HepG2 (cell line): ENCODE measurements around the gene ZNF467. TPM values are rescaled to one million over a fixed set of nuclear protein-coding genes. Genes with fewer than 3 reads are reported as not detected.

Experiments used
- ATAC-seq: fragments of 200-7000 bp; cut with Tn5 transposase; 3 replicates; pipeline ENCODE4 v1.9.1; 2020; ENCODE audit warnings: mild to moderate bottlenecking, moderate library complexity
- BruUV-seq: library from RNA; stranded (reverse); fragments of 400-500 nt; replicated peaks from 2 replicates; lab custom pipeline; 2021; lab: Mats Ljungman, UMichigan
- CTCF ChIA-PET: fragments of 300-600 bp; formaldehyde crosslinking; extraction: SDS; loops from one replicate; lab custom pipeline; 2021; ENCODE audit warnings: low total read pairs, inconsistent platforms, low intra/inter-chr PET ratio; lab: Yijun Ruan, JAX
- POLR2A ChIA-PET: fragments of 350-600 bp; sonication (Branson Sonifier 250); formaldehyde crosslinking; loops from one replicate; lab custom pipeline; 2020; ENCODE audit warnings: antibody characterized with exemption, inconsistent platforms; lab: Yijun Ruan, JAX
- DNase-seq: peaks from one replicate; pipeline ENCODE4 v3.0.0-alpha.2; 2015; ENCODE audit warnings: low spot score
- FAIRE-seq: peaks from 3 replicates; lab custom pipeline; 2011; peaks lifted over from hg19 to GRCh38; lab: Jason Lieb, UNC
- H2AFZ ChIP-seq: one replicate; pipeline ENCODE4 v1.6.1; 2011; ENCODE audit warnings: low read length, inconsistent platforms
- H3K27ac ChIP-seq: fragments of 300-600 bp; 3 replicates; pipeline ENCODE4 v1.8.0; 2011; ENCODE audit warnings: mixed run types, mild to moderate bottlenecking, mixed read lengths, low read length, inconsistent platforms; ENCODE audit not compliant: insufficient read depth; ENCODE audit errors: extremely low read length
- H3K27me3 ChIP-seq, 2 experiments: fragments of 200-600 bp in 1 of 2; 2 replicates in 1 of 2; 3 replicates in 1 of 2; pipeline versions ENCODE4 v1.6.0 to v1.8.0; 2011; ENCODE audit warnings: low read length in 2 of 2, mild to moderate bottlenecking in 2 of 2, moderate library complexity in 2 of 2, inconsistent platforms in 1 of 2; ENCODE audit not compliant: insufficient read depth in 2 of 2, control insufficient read depth in 1 of 2
- H3K36me3 ChIP-seq, 2 experiments: fragments of 200-600 bp in 1 of 2; replicated peaks in 1 of 2; 2 replicates in 1 of 2; 3 replicates in 1 of 2; pipeline versions ENCODE4 v1.5.1 to v1.8.0; 2011; ENCODE audit warnings: low read length in 2 of 2, inconsistent platforms in 1 of 2; ENCODE audit not compliant: insufficient read depth in 2 of 2, control insufficient read depth in 1 of 2
- H3K4me1 ChIP-seq: 2 replicates; pipeline ENCODE4 v1.5.1; 2012; ENCODE audit warnings: low read length, inconsistent platforms; ENCODE audit not compliant: insufficient read depth
- H3K4me2 ChIP-seq: 2 replicates; pipeline ENCODE4 v1.6.0; 2011; ENCODE audit warnings: low read depth, low read length, inconsistent platforms
- H3K4me3 ChIP-seq, 3 experiments: fragments of 200-600 bp in 1 of 3; sonication (generic), shearing (Covaris generic) in 1 of 3; replicated peaks in 1 of 3; 2 replicates each; pipeline ENCODE4 v1.5.1; 2011 to 2016; ENCODE audit warnings: low read length in 3 of 3, inconsistent platforms in 2 of 3, low read depth in 2 of 3, mild to moderate bottlenecking in 2 of 3, control low read depth in 1 of 3, mixed read lengths in 1 of 3; ENCODE audit not compliant: insufficient read depth in 1 of 3
- H3K79me2 ChIP-seq: one replicate; pipeline ENCODE4 v1.6.1; 2011; ENCODE audit warnings: low read length, inconsistent platforms; ENCODE audit not compliant: insufficient read depth
- H3K9ac ChIP-seq: 2 replicates; pipeline ENCODE4 v1.6.0; 2011; ENCODE audit warnings: mild to moderate bottlenecking, low read depth, low read length, inconsistent platforms; ENCODE audit not compliant: insufficient read depth
- H3K9me3 ChIP-seq: 2 replicates; pipeline ENCODE4 v1.5.1; 2012; ENCODE audit warnings: mild to moderate bottlenecking, low read length
- H4K20me1 ChIP-seq: 2 replicates; pipeline ENCODE4 v1.6.0; 2011; ENCODE audit warnings: inconsistent platforms, mild to moderate bottlenecking, low read length, moderate library complexity; ENCODE audit not compliant: insufficient read depth
- ARHGAP35 ChIP-seq: sonication (generic); formaldehyde crosslinking; IDR thresholded peaks from 2 replicates; pipeline ENCODE4 v1.9.0; 2022; ENCODE audit warnings: mild to moderate bottlenecking, inconsistent platforms, moderate library complexity, missing genetic modification reagents, borderline replicate concordance
- CBFB ChIP-seq: sonication (generic); formaldehyde crosslinking; IDR thresholded peaks from 2 replicates; pipeline ENCODE4 v1.4.0; 2020; ENCODE audit warnings: missing genetic modification reagents
- CREB1 ChIP-seq, 2 experiments: fragments of 450-650 bp in 1 of 2; IDR thresholded peaks; 2 replicates each; pipeline ENCODE4 v1.6.1; 2016 to 2017; ENCODE audit warnings: control low read depth in 1 of 2, mild to moderate bottlenecking in 1 of 2, missing compliant biosample characterization in 1 of 2, missing genetic modification characterization in 1 of 2
- FLYWCH1 ChIP-seq: sonication (generic); formaldehyde crosslinking; IDR thresholded peaks from 2 replicates; pipeline ENCODE4 v1.8.1; 2023; ENCODE audit warnings: mild to moderate bottlenecking, missing genetic modification reagents
- FOXA1 ChIP-seq, 2 experiments: fragments of 450-650 bp in 1 of 2; sonication (generic) in 1 of 2; formaldehyde crosslinking in 1 of 2; IDR thresholded peaks; 2 replicates each; pipeline versions ENCODE4 v1.4.0 to v1.6.1; 2016 to 2020; ENCODE audit warnings: missing genetic modification reagents in 1 of 2
- KLF13 ChIP-seq: sonication (generic); formaldehyde crosslinking; IDR thresholded peaks from 2 replicates; pipeline ENCODE4 v1.4.0; 2020; ENCODE audit warnings: mild to moderate bottlenecking, missing genetic modification reagents
- PBX2 ChIP-seq: IDR thresholded peaks from 2 replicates; pipeline ENCODE4 v1.6.1; 2016; ENCODE audit warnings: control low read depth
- PLSCR1 ChIP-seq: sonication (generic); formaldehyde crosslinking; IDR thresholded peaks from 2 replicates; pipeline ENCODE4 v1.5.0; 2020; ENCODE audit warnings: missing genetic modification reagents, mild to moderate bottlenecking, borderline replicate concordance
- RFXANK ChIP-seq: IDR thresholded peaks from 2 replicates; pipeline ENCODE4 v1.6.1; 2016
- SOX13 ChIP-seq, 3 experiments: fragments of 450-650 bp in 1 of 3; sonication (generic) in 1 of 3; formaldehyde crosslinking in 1 of 3; IDR thresholded peaks in 2 of 3; conservative IDR thresholded peaks in 1 of 3; 2 replicates each; pipeline versions ENCODE4 v1.5.0 to v1.6.1; 2016 to 2020; ENCODE audit warnings: antibody characterized with exemption in 1 of 3, mild to moderate bottlenecking in 1 of 3, missing compliant biosample characterization in 1 of 3, missing genetic modification reagents in 1 of 3, moderate library complexity in 1 of 3
- SP1 ChIP-seq, 2 experiments: fragments of 450-650 bp in 1 of 2; sonication (generic) in 1 of 2; formaldehyde crosslinking in 1 of 2; IDR thresholded peaks; 2 replicates each; pipeline versions ENCODE4 v1.4.0 to v1.6.1; 2016 to 2020; ENCODE audit warnings: missing genetic modification reagents in 1 of 2
- ZNF138 ChIP-seq: sonication (generic); formaldehyde crosslinking; IDR thresholded peaks from 2 replicates; pipeline ENCODE4 v1.5.0; 2020; ENCODE audit warnings: mild to moderate bottlenecking, low read depth, missing genetic modification reagents
- ZNF343 ChIP-seq: sonication (generic); formaldehyde crosslinking; IDR thresholded peaks from 2 replicates; pipeline ENCODE4 v1.4.0; 2020; ENCODE audit warnings: mild to moderate bottlenecking, missing genetic modification reagents
- ZNF468 ChIP-seq: sonication (generic); formaldehyde crosslinking; IDR thresholded peaks from 2 replicates; pipeline ENCODE4 v1.8.0; 2022; ENCODE audit warnings: mild to moderate bottlenecking, moderate library complexity, missing genetic modification reagents
- ZNF510 ChIP-seq: sonication (generic); formaldehyde crosslinking; IDR thresholded peaks from 2 replicates; pipeline ENCODE4 v1.4.0; 2020; ENCODE audit warnings: low read depth, mild to moderate bottlenecking, missing genetic modification reagents
- ZNF597 ChIP-seq: sonication (generic); formaldehyde crosslinking; IDR thresholded peaks from 2 replicates; pipeline ENCODE4 v1.5.0; 2020; ENCODE audit warnings: missing genetic modification reagents
- ZNF709 ChIP-seq: sonication (generic); formaldehyde crosslinking; IDR thresholded peaks from 2 replicates; pipeline ENCODE4 v1.5.0; 2020; ENCODE audit warnings: mild to moderate bottlenecking, missing genetic modification reagents
- ZNF713 ChIP-seq: sonication (generic); formaldehyde crosslinking; IDR thresholded peaks from 2 replicates; pipeline ENCODE4 v1.4.0; 2020; ENCODE audit warnings: mild to moderate bottlenecking, missing genetic modification reagents
- WGBS: methylation state at CpG from one replicate; pipeline ENCODE4 v1.1.6; 2017; ENCODE audit warnings: low lambda C conversion rate; 5-methylcytosine and 5-hydroxymethylcytosine counted together
- in situ Hi-C: cut with HindIII; loops from 2 replicates; pipeline ENCODE4 v1.10.0; 2017; ENCODE audit warnings: low pct_unique_long_range_greater_than_20kb; ENCODE audit not compliant: extremely low pct_ligation_motif_present
- intact Hi-C: fragments of 100-400 bp; cut with micrococcal nuclease; formaldehyde crosslinking; loops from one replicate; pipeline ENCODE4 v1.10.0; 2022; ENCODE audit not compliant: unreplicated experiment
- polyA plus RNA-seq, 8 experiments: library from polyadenylated mRNA; depleted of rRNA in 3 of 8; stranded (reverse) in 7 of 8; unstranded in 1 of 8; fragments of >200 nt; fragmentation: Illumina TruSeq in 4 of 8; extraction: Trizol in 4 of 8; gene quantifications; 2 replicates each; pipeline versions ENCODE4 v1.2.1 to v1.2.3, GENCODE V29; 2011 to 2016; ENCODE audit warnings: low read depth in 4 of 8, missing spikeins in 1 of 8, mixed read lengths in 1 of 8; ENCODE audit not compliant: insufficient read depth in 1 of 8
- total RNA-seq, 5 experiments: library from RNA; depleted of rRNA; stranded (reverse); fragments of >200 nt; fragmentation: Illumina TruSeq; extraction: Trizol; gene quantifications; 2 replicates each; pipeline ENCODE4 v1.2.3, GENCODE V29; 2016; ENCODE audit warnings: low read depth in 1 of 5
- TF ChIP-seq, protein P1 (sequence below): sonication (generic); formaldehyde crosslinking; IDR thresholded peaks from 2 replicates; pipeline ENCODE4 v1.8.0; 2022; ENCODE audit warnings: mild to moderate bottlenecking, missing genetic modification reagents, moderate library complexity

The ZNF467 gene
- total and polyA plus RNA-seq, 2 of the 13 experiments (the other 11 are each of a cell fraction or from before 2014, with no cell fraction given) = 0.03 TPM; not detected in 1

DNA sequence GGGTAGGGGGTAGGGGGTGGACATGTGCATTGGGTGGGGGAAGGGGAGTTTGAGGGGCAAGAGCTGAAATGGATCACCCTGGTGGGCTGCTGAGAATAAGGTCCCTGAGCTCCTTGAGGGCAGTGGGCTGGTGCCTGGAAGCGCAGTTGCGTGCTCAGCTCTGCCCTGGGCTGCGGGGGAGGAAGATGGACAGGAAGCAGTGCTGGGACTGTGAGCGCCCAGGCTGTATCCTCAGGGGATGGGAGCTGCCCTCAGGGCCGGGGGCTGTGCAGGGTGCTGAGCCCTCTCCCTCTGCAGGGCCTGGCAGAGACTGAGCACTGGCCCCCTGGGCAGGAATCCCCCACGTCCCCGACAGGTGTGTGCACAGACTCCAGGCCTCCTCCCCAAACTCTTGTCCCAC is 24.4 kb upstream of the ZNF467 start:
- no TSS peak for BruUV-seq
- Histone ChIP-seq H3K27me3 (0 out of 5 replicates have a peak, but pooled peaks cover 1 to 6% of the 10 kb centered on the region in 2 experiments), H3K9me3 (no peaks in the 10 kb centered on the region), H3K4me2 (no peak overlapping the region), H4K20me1 (no peaks in the 10 kb centered on the region), H3K36me3 (no peaks in the 10 kb centered on the region), H3K79me2 (no peaks in the 10 kb centered on the region), H3K4me3 (no peak overlapping the region), H3K9ac (no peak overlapping the region), H2AFZ (no peak overlapping the region), H3K27ac (no peak overlapping the region), H3K4me1 (no peaks in the 10 kb centered on the region)
- FAIRE-seq = no peak
- ChIA-PET POLR2A (no interaction called here), CTCF (no interaction called here)
- no peak for ATAC-seq
- no peak for DNase-seq
- intact Hi-C loops (no loop called here), in situ Hi-C loops (no loop called here)
- TF ChIP-seq CBFB (no peak), ZNF138 (CRISPR knock-in tag) (no peak), CREB1 (IDR thresholded peaks at IDR 0.05) (no peak), CREB1 (CRISPR knock-in tag; IDR thresholded peaks at IDR 0.05) (no peak), FLYWCH1 (CRISPR knock-in tag) (no peak), ZNF597 (CRISPR knock-in tag) (no peak), ZNF510 (no peak), PLSCR1 (CRISPR knock-in tag) (no peak), SP1 (IDR thresholded peaks at IDR 0.05) (no peak), SP1 (CRISPR knock-in tag; IDR thresholded peaks at IDR 0.05) (no peak), ZNF713 (CRISPR knock-in tag) (no peak), ZNF343 (CRISPR knock-in tag) (no peak), KLF13 (CRISPR knock-in tag) (no peak), FOXA1 (IDR thresholded peaks at IDR 0.05) (no peak), FOXA1 (CRISPR knock-in tag; IDR thresholded peaks at IDR 0.05) (no peak), SOX13 (IDR thresholded peaks at IDR 0.05) (no peak), SOX13 (CRISPR knock-in tag; conservative IDR thresholded peaks at IDR 0.05 in 1 of 2, IDR thresholded peaks at IDR 0.05 in 1 of 2) (no peak), PBX2 (CRISPR knock-in tag) (no peak), ZNF709 (CRISPR knock-in tag) (no peak), ZNF468 (CRISPR knock-in tag) (no peak), RFXANK (CRISPR knock-in tag) (no peak), ARHGAP35 (CRISPR knock-in tag) (no peak)
- TF ChIP-seq, protein P1, sequence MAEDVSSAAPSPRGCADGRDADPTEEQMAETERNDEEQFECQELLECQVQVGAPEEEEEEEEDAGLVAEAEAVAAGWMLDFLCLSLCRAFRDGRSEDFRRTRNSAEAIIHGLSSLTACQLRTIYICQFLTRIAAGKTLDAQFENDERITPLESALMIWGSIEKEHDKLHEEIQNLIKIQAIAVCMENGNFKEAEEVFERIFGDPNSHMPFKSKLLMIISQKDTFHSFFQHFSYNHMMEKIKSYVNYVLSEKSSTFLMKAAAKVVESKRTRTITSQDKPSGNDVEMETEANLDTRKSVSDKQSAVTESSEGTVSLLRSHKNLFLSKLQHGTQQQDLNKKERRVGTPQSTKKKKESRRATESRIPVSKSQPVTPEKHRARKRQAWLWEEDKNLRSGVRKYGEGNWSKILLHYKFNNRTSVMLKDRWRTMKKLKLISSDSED = no peak
- no CpG with 5 or more reads among the region's 7 CpGs for WGBS
